ENCODE measurements around the gene PSAPL1.

PSAPL1 gene

DNA sequence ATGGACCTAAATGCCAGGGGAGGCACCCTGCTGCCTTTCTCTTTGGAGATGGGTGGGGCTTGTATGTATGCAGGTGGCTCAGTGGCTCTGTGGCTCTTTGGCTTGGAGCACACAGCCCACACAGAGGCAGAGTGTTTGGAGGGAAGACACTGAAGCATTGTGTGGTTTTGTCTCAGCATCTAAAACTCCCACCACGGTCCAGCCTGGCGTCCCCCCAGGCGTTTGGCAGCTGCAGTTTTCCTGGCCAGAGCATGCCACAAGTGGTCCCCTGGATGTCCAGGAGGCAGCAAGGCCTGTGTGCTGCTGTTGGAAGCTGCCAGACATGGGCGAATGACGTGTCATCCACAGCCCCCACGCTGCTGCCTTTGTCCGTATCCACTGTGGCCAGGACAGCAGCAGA lies 32.2 kb upstream of the PSAPL1 start:
- H3K27ac ChIP-seq: no peak overlapping the region
- no peak for DNase-seq (ENCODE audit: low spot score)
- no peak overlapping the region for H3K4me3 ChIP-seq
- TF ChIP-seq, protein P1, sequence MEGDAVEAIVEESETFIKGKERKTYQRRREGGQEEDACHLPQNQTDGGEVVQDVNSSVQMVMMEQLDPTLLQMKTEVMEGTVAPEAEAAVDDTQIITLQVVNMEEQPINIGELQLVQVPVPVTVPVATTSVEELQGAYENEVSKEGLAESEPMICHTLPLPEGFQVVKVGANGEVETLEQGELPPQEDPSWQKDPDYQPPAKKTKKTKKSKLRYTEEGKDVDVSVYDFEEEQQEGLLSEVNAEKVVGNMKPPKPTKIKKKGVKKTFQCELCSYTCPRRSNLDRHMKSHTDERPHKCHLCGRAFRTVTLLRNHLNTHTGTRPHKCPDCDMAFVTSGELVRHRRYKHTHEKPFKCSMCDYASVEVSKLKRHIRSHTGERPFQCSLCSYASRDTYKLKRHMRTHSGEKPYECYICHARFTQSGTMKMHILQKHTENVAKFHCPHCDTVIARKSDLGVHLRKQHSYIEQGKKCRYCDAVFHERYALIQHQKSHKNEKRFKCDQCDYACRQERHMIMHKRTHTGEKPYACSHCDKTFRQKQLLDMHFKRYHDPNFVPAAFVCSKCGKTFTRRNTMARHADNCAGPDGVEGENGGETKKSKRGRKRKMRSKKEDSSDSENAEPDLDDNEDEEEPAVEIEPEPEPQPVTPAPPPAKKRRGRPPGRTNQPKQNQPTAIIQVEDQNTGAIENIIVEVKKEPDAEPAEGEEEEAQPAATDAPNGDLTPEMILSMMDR (IDR thresholded peaks at IDR 0.05): no peak

DNA sequence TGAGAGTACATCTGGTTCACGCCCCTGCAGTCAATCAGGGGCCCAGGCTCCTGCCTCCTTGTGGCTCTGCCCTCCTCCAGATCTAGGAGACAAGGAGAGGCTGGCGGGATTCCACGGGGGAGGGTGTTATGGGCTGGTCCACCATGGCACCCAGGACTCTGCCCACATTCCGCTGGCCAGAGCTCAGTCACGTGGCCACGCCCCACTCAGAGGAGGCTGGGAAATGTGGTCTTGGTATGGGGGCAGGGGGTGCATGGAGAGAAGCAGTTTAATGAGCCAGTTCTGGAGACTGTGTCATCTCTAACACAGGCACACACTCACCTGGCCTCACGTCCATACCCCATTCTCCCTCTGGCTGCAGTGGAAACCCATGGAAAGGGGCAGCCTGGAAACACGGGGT lies 31.5 kb upstream of the PSAPL1 start:
- no peak for DNase-seq (ENCODE audit: low spot score)
- TF ChIP-seq, protein P1 (IDR thresholded peaks at IDR 0.05): no peak
- H3K4me3 ChIP-seq: no peak overlapping the region
- no peak overlapping the region for H3K27ac ChIP-seq

DNA sequence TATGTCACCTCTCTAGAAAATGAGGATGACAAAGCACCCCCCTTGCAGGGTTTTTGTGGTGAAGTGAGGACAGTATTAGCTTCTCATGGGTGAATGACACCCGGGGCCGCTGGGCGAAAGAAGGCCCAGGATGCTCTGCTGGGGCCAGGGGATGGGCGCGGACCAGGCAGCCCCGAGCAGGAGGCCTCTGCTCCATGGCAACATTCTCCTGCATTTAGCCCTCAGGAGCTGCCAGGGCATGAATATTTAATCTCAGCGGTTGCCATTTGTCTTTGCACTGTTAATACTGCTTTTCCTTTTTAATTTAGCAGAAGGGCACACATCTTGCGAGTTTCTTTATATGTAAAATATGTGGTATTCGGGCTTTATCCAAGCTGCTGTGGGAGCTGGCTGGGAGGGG lies 30.3 kb upstream of the PSAPL1 start:
- DNase-seq (ENCODE audit: low spot score): no peak
- H3K4me3 ChIP-seq: no peak overlapping the region
- no peak overlapping the region for H3K27ac ChIP-seq
- TF ChIP-seq, protein P1 (IDR thresholded peaks at IDR 0.05): no peak

DNA sequence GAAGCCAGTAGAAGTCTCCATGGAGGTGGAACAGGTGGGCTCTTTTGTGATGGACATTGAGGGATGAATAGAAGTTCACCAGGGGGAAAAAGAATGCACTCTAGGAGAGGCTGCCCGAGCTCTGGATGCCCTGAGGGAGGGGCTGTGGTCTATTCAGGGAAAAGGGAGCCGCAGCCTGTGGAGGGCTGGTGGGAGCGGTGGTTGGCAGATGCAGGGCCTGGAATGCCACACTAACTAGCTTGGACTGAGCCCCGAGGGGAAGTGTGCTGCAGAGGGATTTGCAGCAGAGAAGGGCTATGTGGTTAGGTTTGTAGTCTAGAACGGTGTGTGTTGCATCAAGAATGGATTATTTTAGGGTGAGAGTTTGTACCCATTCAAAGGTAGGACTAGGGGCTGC lies 29.5 kb upstream of the PSAPL1 start:
- Histone ChIP-seq H3K27ac (no peak overlapping the region), H3K4me3 (no peak overlapping the region)
- TF ChIP-seq, protein P1 (IDR thresholded peaks at IDR 0.05): no peak
- no peak for DNase-seq (ENCODE audit: low spot score)

DNA sequence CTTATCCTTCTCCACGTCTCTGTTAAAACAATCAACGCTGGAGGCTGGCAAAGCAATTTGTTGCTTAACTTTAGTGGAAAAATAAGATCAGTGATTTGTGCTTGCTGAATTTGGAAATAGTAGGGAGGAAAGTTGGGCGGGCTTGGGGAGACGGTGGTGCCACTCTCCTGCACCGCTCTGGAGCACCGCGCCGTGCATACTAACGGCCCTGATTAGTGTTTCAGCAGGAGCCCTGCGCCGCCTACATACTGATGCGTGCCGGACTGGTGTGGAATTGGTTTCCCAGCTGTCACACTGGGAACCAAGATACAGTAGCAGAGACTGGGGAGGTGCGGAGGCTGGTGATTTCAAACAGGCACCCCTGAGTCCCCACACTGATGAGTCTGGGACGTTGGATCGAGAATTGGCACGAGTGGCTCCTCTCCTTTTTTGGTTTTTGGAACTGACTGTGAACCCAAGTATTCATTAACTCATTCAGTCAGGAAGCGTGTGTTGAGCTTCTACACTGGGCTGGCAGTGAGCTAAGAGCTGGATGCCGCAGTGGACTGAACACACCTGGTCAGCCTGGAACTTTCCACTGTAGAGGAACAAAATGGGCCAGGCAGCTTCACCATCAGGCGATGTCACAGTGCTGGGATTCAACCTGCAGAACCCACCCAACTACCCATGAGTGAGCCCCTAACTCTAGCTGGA lies 29.0 kb upstream of the PSAPL1 start:
- Histone ChIP-seq H3K27ac (no peak overlapping the region), H3K4me3 (no peak overlapping the region)
- TF ChIP-seq, protein P1 (IDR thresholded peaks at IDR 0.05): no peak
- no peak for DNase-seq (ENCODE audit: low spot score)

DNA sequence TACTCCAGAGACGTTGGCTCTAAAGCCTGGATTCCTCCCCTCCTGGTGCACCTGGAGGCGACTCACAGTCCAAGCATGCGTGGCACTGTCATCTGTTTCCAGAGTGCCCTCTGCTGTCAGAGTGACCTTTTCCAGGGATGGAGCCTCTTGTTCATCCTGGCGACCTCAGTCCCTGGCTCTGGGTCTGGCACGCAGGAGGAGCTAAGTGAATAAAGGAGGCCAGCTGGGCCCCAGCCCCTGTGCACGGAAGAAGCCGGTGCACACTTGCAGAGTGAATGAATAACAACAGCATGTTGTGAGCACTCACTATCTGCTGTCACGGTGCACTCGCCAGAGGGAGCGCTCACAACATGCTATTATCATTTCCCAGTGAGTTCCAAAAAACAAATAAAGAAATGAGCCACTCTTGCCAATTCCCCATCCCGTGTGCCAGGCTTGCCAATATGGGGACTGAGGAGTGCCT lies 27.8 kb upstream of the PSAPL1 start:
- TF ChIP-seq, protein P1 (IDR thresholded peaks at IDR 0.05): no peak
- Histone ChIP-seq H3K4me3 (no peak overlapping the region), H3K27ac (no peak overlapping the region)
- no peak for DNase-seq (ENCODE audit: low spot score)

DNA sequence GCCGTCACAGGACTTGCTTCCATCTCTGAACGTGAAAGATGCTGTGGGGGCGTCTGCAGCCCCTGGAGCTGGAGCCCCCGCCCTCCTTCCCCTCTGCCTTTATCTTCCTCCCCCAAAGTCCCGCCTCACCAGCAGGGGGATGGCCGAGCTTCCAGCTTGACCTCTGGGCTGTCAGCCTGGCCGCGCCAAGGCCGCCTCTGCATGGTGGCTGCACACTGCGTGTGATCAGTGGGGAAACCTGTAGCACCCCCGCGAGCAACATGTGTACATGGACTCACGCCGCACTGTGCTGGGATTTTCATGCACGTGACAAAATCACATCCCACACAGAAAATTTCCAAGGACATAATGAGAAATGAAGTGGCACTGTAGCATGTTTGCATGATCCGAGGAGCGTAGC lies 26.5 kb upstream of the PSAPL1 start:
- TF ChIP-seq, protein P1 (IDR thresholded peaks at IDR 0.05): no peak
- DNase-seq (ENCODE audit: low spot score): no peak
- no peak overlapping the region for H3K27ac ChIP-seq
- no peak overlapping the region for H3K4me3 ChIP-seq
